OCI-LY7 (cell line): ENCODE results near the gene TCP10L. TPM values are rescaled to one million over a fixed set of nuclear protein-coding genes. Genes with fewer than 3 reads are reported as not detected.

Source experiments
- BruUV-seq: library from RNA; stranded (reverse); fragments of 400-500 nt; replicated peaks from 2 replicates; lab custom pipeline; 2021; lab: Mats Ljungman, UMichigan
- CTCF ChIA-PET: fragments of 300-600 bp; sonication (Branson Sonifier 250); formaldehyde crosslinking; loops from one replicate; lab custom pipeline; 2022; ENCODE audit warnings: antibody characterized with exemption; ENCODE audit not compliant: unreplicated experiment; lab: Charles Lee
- POLR2A ChIA-PET: fragments of 300-600 bp; sonication (Branson Sonifier 250); formaldehyde crosslinking; loops from one replicate; lab custom pipeline; 2022; ENCODE audit warnings: antibody characterized with exemption; lab: Charles Lee
- DNase-seq: peaks from one replicate; pipeline ENCODE4 v3.0.0-alpha.2; 2015; ENCODE audit warnings: low spot score
- H2AFZ ChIP-seq: fragments of 200-600 bp; sonication (generic), shearing (Covaris generic); 2 replicates; pipeline ENCODE4 v1.6.1; 2014; ENCODE audit warnings: mild to moderate bottlenecking, antibody characterized with exemption, low read length, moderate library complexity
- H3K27ac ChIP-seq: fragments of 200-600 bp; sonication (generic); 2 replicates; pipeline ENCODE4 v1.5.1; 2014; ENCODE audit warnings: mixed run types, low read depth, mild to moderate bottlenecking, moderate library complexity, low read length, inconsistent platforms; ENCODE audit not compliant: poor library complexity, severe bottlenecking
- H3K36me3 ChIP-seq: fragments of 200-600 bp; sonication (generic); 2 replicates; pipeline ENCODE4 v1.6.1; 2014; ENCODE audit warnings: mild to moderate bottlenecking, antibody characterized with exemption, low read length, moderate library complexity, mixed read lengths; ENCODE audit not compliant: insufficient read depth
- H3K4me1 ChIP-seq: fragments of 200-600 bp; sonication (generic); 2 replicates; pipeline ENCODE4 v1.5.1; 2014; ENCODE audit warnings: mild to moderate bottlenecking, low read length; ENCODE audit not compliant: insufficient read depth, poor library complexity, severe bottlenecking
- H3K4me2 ChIP-seq: fragments of 200-600 bp; sonication (generic); 2 replicates; pipeline ENCODE4 v1.6.1; 2014; ENCODE audit warnings: mild to moderate bottlenecking, low read length
- H3K4me3 ChIP-seq: fragments of 200-600 bp; sonication (generic); 2 replicates; pipeline ENCODE4 v1.5.1; 2014; ENCODE audit warnings: mild to moderate bottlenecking, low read depth, low read length; ENCODE audit not compliant: poor library complexity, severe bottlenecking
- H3K79me2 ChIP-seq: fragments of 200-600 bp; sonication (generic); 2 replicates; pipeline ENCODE4 v1.6.1; 2016; ENCODE audit warnings: low read depth, mild to moderate bottlenecking, low read length, moderate library complexity, mixed read lengths; ENCODE audit not compliant: insufficient read depth
- H3K9me2 ChIP-seq: fragments of 200-600 bp; sonication (generic); 2 replicates; pipeline ENCODE4 v1.6.1; 2016; ENCODE audit warnings: mild to moderate bottlenecking, low read length, mixed read lengths; ENCODE audit not compliant: insufficient read depth
- H3K9me3 ChIP-seq: fragments of 200-600 bp; sonication (generic); 2 replicates; pipeline ENCODE4 v1.6.1; 2014; ENCODE audit warnings: mild to moderate bottlenecking, mixed run types, low read length, mixed read lengths
- H4K20me1 ChIP-seq: fragments of 200-600 bp; sonication (generic); 2 replicates; pipeline ENCODE4 v1.6.1; 2014; ENCODE audit warnings: mild to moderate bottlenecking, antibody characterized with exemption, low read length, moderate library complexity, mixed read lengths; ENCODE audit not compliant: insufficient read depth
- CTCF ChIP-seq: fragments of 200-600 bp; sonication (generic); conservative IDR thresholded peaks from 2 replicates; pipeline ENCODE4 v1.5.1; 2014; ENCODE audit warnings: mild to moderate bottlenecking, antibody characterized with exemption, low read length, moderate library complexity, mixed read lengths
- EZH2phosphoT487 ChIP-seq: fragments of 200-600 bp; sonication (generic); IDR thresholded peaks from 2 replicates; pipeline ENCODE4 v1.6.1; 2018; ENCODE audit warnings: low read depth, borderline replicate concordance, mild to moderate bottlenecking, mixed run types, antibody characterized with exemption, low read length, moderate library complexity, mixed read lengths
- intact Hi-C: fragments of 100-400 bp; cut with micrococcal nuclease; formaldehyde crosslinking; loops from one replicate; pipeline ENCODE4 v1.10.0; 2022; ENCODE audit not compliant: unreplicated experiment
- total RNA-seq, 2 experiments: library from RNA; depleted of rRNA in 1 of 2; stranded (reverse); fragments of >200 nt in 1 of 2; shearing (Covaris generic) in 1 of 2; gene quantifications; 2 replicates each; pipeline ENCODE4 v1.2.3, GENCODE V29; 2014 to 2022

TCP10L gene
- total RNA-seq, 2 experiments from 2014 or later: 0.63 to 3.9 TPM

- DNase-seq: no peak
- Histone ChIP-seq H2AFZ (no peak overlapping the region), H3K9me2 (no peaks in the 10 kb centered on the region), H3K4me1 (peaks cover 11% of the 10 kb centered on the region), H3K36me3 (peaks cover 94% of the 10 kb centered on the region), H3K9me3 (no peaks in the 10 kb centered on the region), H3K4me3 (no peak overlapping the region), H3K27ac (no peak overlapping the region), H4K20me1 (no peaks in the 10 kb centered on the region; the same call in 1 of the 2 replicates), H3K4me2 (no peak overlapping the region), H3K79me2 (no peaks in the 10 kb centered on the region)
- POLR2A ChIA-PET: interaction anchor here (1.0 kb wide), 1 partner anchor 9 kb away, joined by 3 read pairs; the partner anchor contains the start of gene CFAP298
- intact Hi-C loops: loop anchor here (10.0 kb wide), 1 partner anchor 818 kb away; no protein-coding TSS in a partner anchor
- no TSS peak for BruUV-seq
- TF ChIP-seq EZH2phosphoT487: no peak
- TF ChIP-seq CTCF: no peak
- CTCF ChIA-PET: no interaction called here
These were observed 17.8 kb upstream of the TCP10L start for GRCh38 chr21:32603131-32603530.

GRCh38 chr21:32602099-32602498 lies 16.8 kb upstream of the TCP10L start:
- no peak overlapping the region for H3K4me3 ChIP-seq
- H3K79me2 ChIP-seq: no peaks in the 10 kb centered on the region
- POLR2A ChIA-PET: interaction anchor here (0.6 kb wide), 2 partner anchors 26 to 243 kb away, joined by 3 to 4 read pairs; no protein-coding TSS in a partner anchor
- BruUV-seq: no TSS peak
- CTCF ChIA-PET: no interaction called here
- H3K9me2 ChIP-seq: no peaks in the 10 kb centered on the region
- no peak overlapping the region for H3K4me2 ChIP-seq
- DNase-seq: no peak
- no peaks in the 10 kb centered on the region; the same call in 1 of the 2 replicates for H4K20me1 ChIP-seq
- H2AFZ ChIP-seq: no peak overlapping the region
- TF ChIP-seq EZH2phosphoT487: no peak
- no peak for TF ChIP-seq CTCF
- H3K9me3 ChIP-seq: no peaks in the 10 kb centered on the region
- no peak overlapping the region for H3K27ac ChIP-seq
- peaks cover 11% of the 10 kb centered on the region for H3K4me1 ChIP-seq
- intact Hi-C loops: loop anchor here (10.0 kb wide), 1 partner anchor 817 kb away; no protein-coding TSS in a partner anchor
- peaks cover 93% of the 10 kb centered on the region for H3K36me3 ChIP-seq

- intact Hi-C loops: no loop called here
- Histone ChIP-seq H2AFZ (no peak overlapping the region), H3K79me2 (no peaks in the 10 kb centered on the region), H3K27ac (peak overlapping the region; percentile 12), H3K9me2 (no peaks in the 10 kb centered on the region), H3K9me3 (no peaks in the 10 kb centered on the region), H4K20me1 (no peaks in the 10 kb centered on the region; the same call in 1 of the 2 replicates), H3K4me3 (no peak overlapping the region), H3K4me1 (peaks cover 11% of the 10 kb centered on the region), H3K36me3 (peaks cover 71% of the 10 kb centered on the region), H3K4me2 (peak overlapping the region; percentile 20; the same call in 1 of the 2 replicates)
- DNase-seq: peak; percentile 40
- no TSS peak for BruUV-seq
- POLR2A ChIA-PET: interaction anchor here (1.2 to 1.4 kb wide), 2 partner anchors 9 to 13 kb away, joined by 3 read pairs; no protein-coding TSS in a partner anchor
- CTCF ChIA-PET: no interaction called here
- TF ChIP-seq EZH2phosphoT487 (no peak), CTCF (no peak)
These were observed 14.2 kb upstream of the TCP10L start for GRCh38 chr21:32599526-32599925.
